GM12891 (cell line): Measurements from ENCODE around the gene MIEN1.
"Not testable (repeated sequence)": the region's sequence is repeated elsewhere in the genome, so short reads cannot be mapped to it uniquely, and the experiment has no call there.

ENCODE experiments used
- DNase-seq: peaks from one replicate; pipeline ENCODE4 v3.0.0; 2011; ENCODE audit warnings: low spot score; ENCODE audit not compliant: insufficient read length
- FAIRE-seq: peaks from 2 replicates; lab custom pipeline; 2011; peaks lifted over from hg19 to GRCh38; lab: Jason Lieb, UNC
- PAX5 ChIP-seq: IDR thresholded peaks from 2 replicates; pipeline ENCODE4 v1.6.1; 2011; ENCODE audit warnings: low read length, moderate library complexity, mild to moderate bottlenecking; ENCODE audit not compliant: insufficient read depth, severe bottlenecking
- POLR2A ChIP-seq: IDR thresholded peaks from 2 replicates; pipeline ENCODE4 v1.6.1; 2011; ENCODE audit warnings: low read depth, low read length, control low read depth
- POLR2AphosphoS5 ChIP-seq: IDR thresholded peaks from 2 replicates; pipeline ENCODE4 v1.6.1; 2011; ENCODE audit warnings: low read depth, low read length, control low read depth
- POU2F2 ChIP-seq: IDR thresholded peaks from 2 replicates; pipeline ENCODE4 v1.6.1; 2011; ENCODE audit warnings: low read depth, mild to moderate bottlenecking, control low read depth, low read length, moderate library complexity
- SPI1 ChIP-seq: IDR thresholded peaks from 2 replicates; pipeline ENCODE4 v1.6.1; 2011; ENCODE audit warnings: low read depth, low read length, control low read depth
- TAF1 ChIP-seq: IDR thresholded peaks from 2 replicates; pipeline ENCODE4 v1.6.1; 2011; ENCODE audit warnings: low read depth, low read length, control low read depth

MIEN1 gene

GRCh38 chr17:39732586-39732985, 2.3 kb upstream of the MIEN1 start:
- FAIRE-seq: no peak
- TF ChIP-seq POU2F2 (no peak), POLR2A (no peak), POLR2AphosphoS5 (no peak), SPI1 (no peak), TAF1 (no peak), PAX5 (no peak)
- no peak for DNase-seq

- FAIRE-seq: peak; percentile 23
- DNase-seq: no peak
- TF ChIP-seq POU2F2 (no peak), POLR2A (no peak), POLR2AphosphoS5 (no peak), SPI1 (no peak), PAX5 (no peak), TAF1 (no peak)
Measured at GRCh38 chr17:39729280-39729851, 966 bp downstream of the MIEN1 start.

- DNase-seq: no peak
- FAIRE-seq: no peak
- TF ChIP-seq TAF1 (no peak), POLR2A (no peak), PAX5 (no peak), SPI1 (no peak), POLR2AphosphoS5 (no peak), POU2F2 (no peak)
Measured at GRCh38 chr17:39727556-39727955, 2.8 kb downstream of the MIEN1 start.

GRCh38 chr17:39726617-39727016, 3.7 kb downstream of the MIEN1 start:
- DNase-seq (no peak), FAIRE-seq (no peak)
- TF ChIP-seq TAF1: no peak
- 0 out of 2 replicates have a peak, but pooled peaks have one; percentile 27 for TF ChIP-seq POLR2A

- not testable (repeated sequence) for FAIRE-seq, DNase-seq
Measured at GRCh38 chr17:39725923-39726322, 4.4 kb downstream of the MIEN1 start.

- DNase-seq: no peak
- FAIRE-seq: no peak
- TF ChIP-seq POLR2A: no peak
- no peak for TF ChIP-seq PAX5
- TF ChIP-seq TAF1: no peak
- TF ChIP-seq POLR2AphosphoS5: no peak
Measured at GRCh38 chr17:39724731-39725130, 5.6 kb downstream of the MIEN1 start.

- no peak for FAIRE-seq
Measured at GRCh38 chr17:39722965-39723848, 7.1 kb downstream of the MIEN1 start.

GRCh38 chr17:39722104-39722503, 8.2 kb downstream of the MIEN1 start:
- no peak for FAIRE-seq
- no peak for TF ChIP-seq POLR2A

More at GRCh38 chr17:39722965-39723848, 7.1 kb downstream of the MIEN1 start:
- no peak for DNase-seq
- TF ChIP-seq POLR2AphosphoS5 (no peak), POU2F2 (no peak), TAF1 (no peak), PAX5 (no peak), SPI1 (no peak), POLR2A (no peak)

GRCh38 chr17:39719563-39720355, 10.6 kb downstream of the MIEN1 start:
- TF ChIP-seq POLR2AphosphoS5 (no peak), PAX5 (no peak), POLR2A (no peak), SPI1 (no peak), TAF1 (no peak), POU2F2 (no peak)
- no peak for FAIRE-seq

More at GRCh38 chr17:39722104-39722503, 8.2 kb downstream of the MIEN1 start:
- no peak for DNase-seq

GRCh38 chr17:39717660-39718059, 12.7 kb downstream of the MIEN1 start:
- DNase-seq: no peak
- no peak for FAIRE-seq
- TF ChIP-seq SPI1: no peak
- TF ChIP-seq TAF1: no peak
- TF ChIP-seq PAX5: no peak
- TF ChIP-seq POLR2A: no peak
- TF ChIP-seq POLR2AphosphoS5: no peak
- TF ChIP-seq POU2F2: no peak

More at GRCh38 chr17:39719563-39720355, 10.6 kb downstream of the MIEN1 start:
- DNase-seq: no peak
